ENCODE data around the gene SLC16A4.

GRCh38 chr1:110393691-110394492 lies 3.1 kb upstream of the SLC16A4 start:
- TF ChIP-seq CTCF (IDR thresholded peaks at IDR 0.05) (no peak), POLR2A (IDR thresholded peaks at IDR 0.05) (no peak)
